ENCODE data around the gene SLC22A5.

DNA sequence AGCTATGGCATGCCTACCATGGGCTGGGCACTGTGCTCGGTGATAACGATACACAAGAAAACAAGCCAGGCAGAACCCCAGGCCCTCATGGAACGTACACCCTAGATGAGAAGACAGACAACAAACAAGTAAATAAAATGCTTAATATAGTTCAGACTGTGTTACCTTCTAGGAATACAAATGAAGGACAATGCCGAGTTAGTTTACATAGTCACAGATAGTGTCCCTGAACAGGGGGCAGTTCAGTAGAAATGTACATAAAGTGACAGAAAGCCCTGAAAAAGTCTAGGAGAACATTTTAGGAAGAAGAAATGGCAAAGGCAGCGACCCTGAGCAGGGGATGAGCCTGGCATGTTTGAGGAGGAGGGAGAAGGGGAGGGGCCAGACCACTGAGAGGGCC is 21.7 kb downstream of the SLC22A5 start:
- no peak for TF ChIP-seq EP300 (IDR thresholded peaks at IDR 0.05)
- no peak for TF ChIP-seq CTCF (IDR thresholded peaks at IDR 0.05)
